AG09319 (cell line): Measurements from ENCODE around the gene TRIM38.
"Not testable (repeated sequence)": the region's sequence is repeated elsewhere in the genome, so short reads cannot be mapped to it uniquely, and the experiment has no call there.

Experiments
- DNase-seq: peaks from one replicate; pipeline ENCODE4 v3.0.0-alpha.2; 2010; ENCODE audit warnings: low read depth; ENCODE audit errors: extremely low read depth
- CTCF ChIP-seq: IDR thresholded peaks from 2 replicates; pipeline ENCODE4 v1.5.1; 2011; ENCODE audit warnings: low read depth, mild to moderate bottlenecking, inconsistent platforms, low read length, moderate library complexity

The TRIM38 gene

GRCh38 chr6:25990172-25990873 is 27.7 kb downstream of the TRIM38 start:
- no peak for DNase-seq

GRCh38 chr6:25991785-25992412 is 29.3 kb downstream of the TRIM38 start:
- no peak for DNase-seq
- TF ChIP-seq CTCF = no peak

More at GRCh38 chr6:25990172-25990873, 27.7 kb downstream of the TRIM38 start:
- no peak for TF ChIP-seq CTCF

GRCh38 chr6:25992413-25993340 is 30.1 kb downstream of the TRIM38 start:
- peak; percentile 75 for DNase-seq
- TF ChIP-seq CTCF = peak; percentile 85

GRCh38 chr6:25993341-25993684 is 30.7 kb downstream of the TRIM38 start:
- DNase-seq = not testable (repeated sequence)

GRCh38 chr6:25995507-25995906 is 32.9 kb downstream of the TRIM38 start:
- DNase-seq = no peak
- no peak for TF ChIP-seq CTCF

- no peak for TF ChIP-seq CTCF
- no peak for DNase-seq
Observed at GRCh38 chr6:25997921-25998320, 35.3 kb downstream of the TRIM38 start.

GRCh38 chr6:25998379-25998778 is 35.8 kb downstream of the TRIM38 start:
- DNase-seq = no peak
- no peak for TF ChIP-seq CTCF

GRCh38 chr6:25999225-25999624 is 36.6 kb downstream of the TRIM38 start:
- not testable (repeated sequence) for DNase-seq
